Measurements from ENCODE around the gene ZBTB3. TPM values are rescaled to one million over a fixed set of nuclear protein-coding genes. Genes with fewer than 3 reads are reported as not detected.

The ZBTB3 gene
- total and polyA plus RNA-seq, 2 donors from 2014 or later = 4.8 to 15.0 TPM

GRCh38 chr11:62778441-62778840, 24.5 kb upstream of the ZBTB3 start:
- Histone ChIP-seq H3K9ac (ENCODE audit: low read length in 3 of 3) (no peak overlapping the region), H3K36me3 (ENCODE audit: control insufficient read depth in 2 of 3, insufficient read depth in 3 of 3, low read length in 3 of 3) (peaks cover 0 to 29% (median 9%) of the 10 kb centered on the region in 3 donors), H3K27me3 (ENCODE audit: control insufficient read depth, insufficient read depth, low read length) (no peaks in the 10 kb centered on the region), H3K27ac (ENCODE audit: low read depth in 2 of 2, low read length in 2 of 2) (no peak overlapping the region), H3K4me1 (ENCODE audit: control insufficient read depth in 2 of 3, insufficient read depth in 2 of 3, low read depth in 1 of 3, low read length in 3 of 3) (no peaks in the 10 kb centered on the region), H3K9me3 (ENCODE audit: control insufficient read depth in 2 of 3, insufficient read depth in 1 of 3, low read length in 3 of 3) (no peaks in the 10 kb centered on the region), H3K4me3 (ENCODE audit: low read length in 3 of 3) (no peak overlapping the region)
- FAIRE-seq (no peak), DNase-seq (peak in 1 of 5 donors; percentile 33)
- intact Hi-C loops (cut with DNase I) = no loop called here
- no peak for TF ChIP-seq CTCF (IDR thresholded peaks at IDR 0.05; ENCODE audit: borderline replicate concordance, extremely low read depth, insufficient read depth)

- TF ChIP-seq CTCF (IDR thresholded peaks at IDR 0.05; ENCODE audit: borderline replicate concordance, extremely low read depth, insufficient read depth) = no peak
- no peak overlapping the region for H3K27ac ChIP-seq (ENCODE audit: low read depth in 2 of 2, low read length in 2 of 2)
- no peaks in the 10 kb centered on the region for H3K4me1 ChIP-seq (ENCODE audit: control insufficient read depth in 2 of 3, insufficient read depth in 2 of 3, low read depth in 1 of 3, low read length in 3 of 3)
- no peak overlapping the region for H3K4me3 ChIP-seq (ENCODE audit: low read length in 3 of 3)
- no peak overlapping the region for H3K9ac ChIP-seq (ENCODE audit: low read length in 3 of 3)
- FAIRE-seq (no peak), DNase-seq (no peak)
- H3K36me3 ChIP-seq (ENCODE audit: control insufficient read depth in 2 of 3, insufficient read depth in 3 of 3, low read length in 3 of 3) = peaks cover 0 to 25% (median 9%) of the 10 kb centered on the region in 3 donors
- no peaks in the 10 kb centered on the region for H3K27me3 ChIP-seq (ENCODE audit: control insufficient read depth, insufficient read depth, low read length)
- H3K9me3 ChIP-seq (ENCODE audit: control insufficient read depth in 2 of 3, insufficient read depth in 1 of 3, low read length in 3 of 3) = no peaks in the 10 kb centered on the region
- intact Hi-C loops (cut with DNase I) = no loop called here
These were observed 23.4 kb upstream of the ZBTB3 start for GRCh38 chr11:62777389-62777788.

- DNase-seq (peak in 1 of 5 donors; percentile 47), FAIRE-seq (no peak)
- TF ChIP-seq CTCF (IDR thresholded peaks at IDR 0.05; ENCODE audit: borderline replicate concordance, extremely low read depth, insufficient read depth) = no peak
- Histone ChIP-seq H3K9me3 (ENCODE audit: control insufficient read depth in 2 of 3, insufficient read depth in 1 of 3, low read length in 3 of 3) (no peaks in the 10 kb centered on the region), H3K9ac (ENCODE audit: low read length in 3 of 3) (no peak overlapping the region), H3K36me3 (ENCODE audit: control insufficient read depth in 2 of 3, insufficient read depth in 3 of 3, low read length in 3 of 3) (peaks cover 0 to 21% (median 9%) of the 10 kb centered on the region in 3 donors), H3K4me3 (ENCODE audit: low read length in 3 of 3) (no peak overlapping the region), H3K27me3 (ENCODE audit: control insufficient read depth, insufficient read depth, low read length) (no peaks in the 10 kb centered on the region), H3K27ac (ENCODE audit: low read depth in 2 of 2, low read length in 2 of 2) (no peak overlapping the region), H3K4me1 (ENCODE audit: control insufficient read depth in 2 of 3, insufficient read depth in 2 of 3, low read depth in 1 of 3, low read length in 3 of 3) (peaks cover 0 to 5% (median 4%) of the 10 kb centered on the region in 3 donors)
- intact Hi-C loops (cut with DNase I) = no loop called here
These were observed 21.7 kb upstream of the ZBTB3 start for GRCh38 chr11:62775646-62776045.

- Histone ChIP-seq H3K27me3 (ENCODE audit: control insufficient read depth, insufficient read depth, low read length) (no peaks in the 10 kb centered on the region), H3K36me3 (ENCODE audit: control insufficient read depth in 2 of 3, insufficient read depth in 3 of 3, low read length in 3 of 3) (peaks cover 0 to 21% (median 9%) of the 10 kb centered on the region in 3 donors), H3K9me3 (ENCODE audit: control insufficient read depth in 2 of 3, insufficient read depth in 1 of 3, low read length in 3 of 3) (no peaks in the 10 kb centered on the region), H3K9ac (ENCODE audit: low read length in 3 of 3) (no peak overlapping the region), H3K4me1 (ENCODE audit: control insufficient read depth in 2 of 3, insufficient read depth in 2 of 3, low read depth in 1 of 3, low read length in 3 of 3) (peaks cover 0 to 8% (median 7%) of the 10 kb centered on the region in 3 donors), H3K27ac (ENCODE audit: low read depth in 2 of 2, low read length in 2 of 2) (no peak overlapping the region), H3K4me3 (ENCODE audit: low read length in 3 of 3) (no peak overlapping the region)
- no peak for TF ChIP-seq CTCF (IDR thresholded peaks at IDR 0.05; ENCODE audit: borderline replicate concordance, extremely low read depth, insufficient read depth)
- intact Hi-C loops (cut with DNase I) = no loop called here
- FAIRE-seq (no peak), DNase-seq (peak in 1 of 5 donors; percentile 31)
These were observed 20.4 kb upstream of the ZBTB3 start for GRCh38 chr11:62774407-62774806.
